Measurements from ENCODE around the gene STK17A. TPM values are rescaled to one million over a fixed set of nuclear protein-coding genes. Genes with fewer than 3 reads are reported as not detected.
"Not testable (repeated sequence)": the region's sequence is repeated elsewhere in the genome, so short reads cannot be mapped to it uniquely, and the experiment has no call there.

The STK17A gene
- total RNA-seq, 1 experiment from 2014 or later: 170 TPM

DNA sequence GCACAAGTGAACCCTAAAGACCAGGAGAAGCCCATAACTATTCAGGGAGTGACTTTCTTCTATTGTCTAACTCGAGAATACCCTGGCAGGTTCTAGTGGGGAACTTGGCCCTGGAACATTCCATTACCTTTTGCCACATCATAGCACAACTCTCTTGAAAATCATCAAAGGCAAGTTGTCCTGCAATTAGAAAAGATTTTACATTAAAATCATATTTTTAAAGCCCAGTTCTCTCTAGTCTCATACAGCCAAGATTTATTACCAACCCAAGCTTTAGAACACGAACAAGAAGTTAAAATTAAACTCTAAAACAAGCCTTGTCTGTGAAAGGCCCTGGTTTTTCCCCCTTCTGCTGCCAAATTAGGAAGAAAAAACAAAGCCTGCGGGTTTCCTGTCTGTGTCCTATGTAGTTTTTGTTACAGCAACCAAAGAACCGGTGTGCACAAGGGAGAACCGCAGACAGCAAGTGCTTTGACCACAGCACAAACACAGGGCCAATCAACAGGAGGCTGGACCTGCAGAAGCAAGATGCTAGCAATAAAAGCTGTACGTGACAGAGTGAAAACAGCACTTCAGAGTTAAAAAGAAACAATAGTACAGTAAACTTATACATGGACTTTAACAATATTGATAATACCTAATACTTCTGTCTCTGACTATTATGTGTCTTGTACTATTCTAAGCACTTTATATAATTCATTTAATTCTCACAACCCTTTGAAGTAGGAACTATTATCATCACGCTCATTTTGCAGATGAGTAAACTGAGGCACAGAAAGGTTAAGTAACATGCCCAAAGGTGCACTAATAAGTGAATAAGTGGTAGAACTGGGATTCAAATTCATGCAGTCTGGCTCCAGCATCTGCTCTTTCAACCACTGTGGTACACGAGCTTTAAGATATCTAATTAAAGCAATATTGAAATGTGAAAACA lies 65.8 kb downstream of the STK17A start:
- in situ Hi-C loops (cut with HindIII; ENCODE audit: low sequenced_read_pairs): no loop called here
- peak; percentile 55 for DNase-seq (ENCODE audit: low spot score)

DNA sequence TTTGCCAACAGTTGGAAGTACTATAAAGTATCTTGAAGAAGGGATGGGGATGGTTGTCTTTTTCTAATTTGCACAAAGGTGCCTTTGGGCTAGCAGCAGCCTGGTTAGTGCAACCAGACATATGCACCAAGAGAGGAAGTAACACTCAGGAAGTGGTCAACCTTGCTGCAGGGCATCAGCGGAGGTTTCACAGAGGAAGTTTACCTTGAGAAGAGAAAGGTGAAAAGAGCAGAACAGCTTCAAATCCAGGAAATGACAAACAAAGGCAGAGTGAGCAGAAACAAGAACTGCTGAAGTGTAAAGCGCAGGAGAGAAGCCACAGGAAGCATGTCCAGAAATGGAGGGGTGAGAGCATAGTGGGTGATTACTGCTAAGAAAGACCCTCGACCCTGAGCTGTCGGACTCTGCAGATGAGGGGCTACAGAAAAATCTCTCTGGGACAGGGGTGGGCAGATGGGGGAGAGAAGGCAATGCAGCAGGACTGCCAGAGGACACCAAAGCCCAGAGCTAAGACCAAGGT lies 66.9 kb downstream of the STK17A start:
- in situ Hi-C loops (cut with HindIII; ENCODE audit: low sequenced_read_pairs): no loop called here
- no peak for DNase-seq (ENCODE audit: low spot score)

DNA sequence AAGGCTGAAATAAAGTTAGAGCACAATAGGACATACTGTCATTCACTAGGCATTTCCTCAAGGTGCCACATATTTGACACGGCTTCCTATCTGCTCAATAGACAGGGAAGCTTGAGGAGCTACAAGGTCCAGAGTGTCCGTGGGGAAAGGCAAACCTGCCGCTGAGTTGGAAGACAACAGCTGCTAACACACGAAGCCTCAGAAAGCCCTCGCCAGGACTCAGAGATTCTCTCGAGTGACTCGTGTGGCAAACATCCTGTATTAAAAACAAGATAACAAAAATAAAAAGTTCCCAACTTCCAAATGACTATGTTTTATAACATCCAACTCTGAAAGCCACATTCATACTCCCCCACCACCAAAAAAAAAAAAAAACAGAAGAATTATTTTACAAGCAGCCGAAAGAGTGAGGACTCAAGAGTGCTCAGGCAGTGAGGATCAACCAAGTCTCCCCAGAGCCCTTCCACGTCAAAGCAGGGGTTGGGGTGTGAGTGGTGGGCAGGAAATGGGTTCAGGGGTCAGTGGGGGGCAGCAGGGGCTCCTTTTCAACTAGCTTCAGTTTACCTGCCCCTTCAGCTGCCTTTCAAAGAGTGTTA lies 67.6 kb downstream of the STK17A start:
- in situ Hi-C loops (cut with HindIII; ENCODE audit: low sequenced_read_pairs): no loop called here
- DNase-seq (ENCODE audit: low spot score): no peak

DNA sequence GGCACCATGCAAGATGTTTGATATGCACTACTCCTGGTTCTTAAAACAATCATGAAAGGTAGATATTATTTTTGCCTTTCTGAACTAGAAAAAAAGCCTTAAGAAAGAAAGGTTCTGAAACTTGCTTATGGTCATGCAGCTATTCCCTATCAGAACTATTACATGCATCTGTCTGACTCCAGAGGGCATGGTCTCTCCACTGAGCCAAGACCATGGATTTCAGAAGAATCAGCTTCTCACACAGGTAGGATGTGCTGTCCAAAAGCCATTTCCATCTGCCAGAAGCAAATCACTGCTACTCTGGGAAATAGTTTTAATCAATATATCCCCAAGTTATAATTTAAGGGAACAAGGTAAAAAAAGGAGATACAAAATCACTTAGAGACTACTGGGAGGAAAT lies 69.5 kb downstream of the STK17A start:
- in situ Hi-C loops (cut with HindIII; ENCODE audit: low sequenced_read_pairs): no loop called here

DNA sequence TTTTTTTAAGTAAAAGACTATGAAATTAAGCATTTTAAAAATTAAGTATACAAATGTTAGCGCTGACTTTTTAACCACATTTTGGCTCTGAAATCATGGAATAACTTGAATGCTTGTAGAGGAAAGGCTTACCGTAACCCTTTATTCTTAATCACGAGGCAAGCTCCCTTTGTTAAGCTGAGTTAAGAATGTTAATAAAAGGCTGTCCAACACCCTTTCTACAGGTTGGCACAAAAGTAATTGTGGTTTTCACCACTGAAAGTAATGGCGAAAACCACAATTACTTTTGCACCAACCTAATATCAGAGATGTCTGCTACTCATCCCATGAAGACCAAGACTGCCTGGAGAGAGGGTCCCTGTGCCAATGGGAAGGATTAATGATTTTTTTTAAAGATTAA lies 70.6 kb downstream of the STK17A start:
- in situ Hi-C loops (cut with HindIII; ENCODE audit: low sequenced_read_pairs): no loop called here
- no peak for DNase-seq (ENCODE audit: low spot score)

More for the DNA sequence above, 69.5 kb downstream of the STK17A start:
- no peak for DNase-seq (ENCODE audit: low spot score)

DNA sequence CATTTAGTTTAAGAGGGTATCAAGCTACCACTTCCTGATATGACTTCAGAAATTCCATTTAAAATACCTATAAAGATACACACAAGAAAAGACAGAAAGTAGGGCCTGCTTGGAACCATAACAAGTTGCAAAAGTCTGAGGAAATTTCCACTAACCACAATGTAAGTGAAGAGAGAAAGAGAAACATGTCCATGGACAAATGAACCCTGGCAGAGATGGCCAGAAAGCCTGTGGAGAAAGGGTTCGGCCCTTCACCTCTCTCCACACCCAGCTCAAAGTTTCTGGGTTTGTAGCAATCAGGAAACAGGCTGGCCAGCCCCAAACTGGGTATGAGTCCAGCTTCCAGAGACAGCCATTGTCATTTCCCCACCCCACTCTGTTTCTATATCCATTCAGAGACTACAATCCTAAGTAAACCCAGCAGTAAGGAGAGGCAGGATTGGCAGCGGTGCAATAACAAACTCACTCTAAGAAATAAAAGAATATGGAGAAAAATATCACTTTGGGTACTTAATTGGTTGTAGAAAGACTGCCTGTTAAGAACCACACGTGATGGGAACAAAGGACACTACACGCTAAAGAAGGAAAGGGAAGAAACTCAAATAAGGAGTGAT lies 71.1 kb downstream of the STK17A start:
- DNase-seq (ENCODE audit: low spot score): no peak
- in situ Hi-C loops (cut with HindIII; ENCODE audit: low sequenced_read_pairs): no loop called here

DNA sequence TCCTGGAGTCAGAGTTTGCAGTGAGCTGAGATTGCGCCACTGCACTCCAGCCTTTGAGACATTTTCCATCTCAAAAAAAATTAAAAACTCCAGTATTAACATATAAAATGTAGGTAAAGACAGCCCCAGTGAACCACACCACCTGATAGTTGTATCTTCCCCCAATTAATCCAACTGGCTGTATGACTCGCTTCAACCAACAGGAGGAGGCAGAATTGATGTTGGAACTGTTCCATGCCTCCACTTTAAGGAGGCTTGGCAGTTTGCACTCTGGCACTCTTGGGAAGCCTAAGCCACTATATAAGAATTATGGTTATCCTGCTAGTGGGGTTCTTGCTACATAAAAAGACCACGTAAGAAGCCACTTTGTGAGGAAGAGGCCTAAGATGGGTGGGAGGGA lies 72.7 kb downstream of the STK17A start:
- DNase-seq (ENCODE audit: low spot score): no peak
- in situ Hi-C loops (cut with HindIII; ENCODE audit: low sequenced_read_pairs): no loop called here

DNA sequence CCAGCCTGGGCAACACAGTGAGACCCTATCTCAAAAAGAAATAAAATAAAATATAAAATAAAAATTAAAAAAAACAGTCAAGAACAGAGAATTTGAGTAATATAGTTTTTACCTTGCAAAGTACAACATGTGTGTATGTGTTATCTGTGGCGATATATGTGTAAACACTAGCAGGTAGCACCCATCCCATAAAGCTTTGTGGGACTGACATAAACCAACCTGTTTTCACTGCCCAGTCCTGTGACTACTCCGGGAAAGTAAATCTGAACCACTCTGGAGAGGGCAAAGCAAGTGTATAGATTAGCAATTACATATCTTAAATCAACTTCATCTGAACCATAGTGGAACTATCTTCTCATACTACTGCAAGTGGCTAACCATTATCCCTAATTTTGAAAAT lies 74.1 kb downstream of the STK17A start:
- in situ Hi-C loops (cut with HindIII; ENCODE audit: low sequenced_read_pairs): no loop called here
- no peak for DNase-seq (ENCODE audit: low spot score)

DNA sequence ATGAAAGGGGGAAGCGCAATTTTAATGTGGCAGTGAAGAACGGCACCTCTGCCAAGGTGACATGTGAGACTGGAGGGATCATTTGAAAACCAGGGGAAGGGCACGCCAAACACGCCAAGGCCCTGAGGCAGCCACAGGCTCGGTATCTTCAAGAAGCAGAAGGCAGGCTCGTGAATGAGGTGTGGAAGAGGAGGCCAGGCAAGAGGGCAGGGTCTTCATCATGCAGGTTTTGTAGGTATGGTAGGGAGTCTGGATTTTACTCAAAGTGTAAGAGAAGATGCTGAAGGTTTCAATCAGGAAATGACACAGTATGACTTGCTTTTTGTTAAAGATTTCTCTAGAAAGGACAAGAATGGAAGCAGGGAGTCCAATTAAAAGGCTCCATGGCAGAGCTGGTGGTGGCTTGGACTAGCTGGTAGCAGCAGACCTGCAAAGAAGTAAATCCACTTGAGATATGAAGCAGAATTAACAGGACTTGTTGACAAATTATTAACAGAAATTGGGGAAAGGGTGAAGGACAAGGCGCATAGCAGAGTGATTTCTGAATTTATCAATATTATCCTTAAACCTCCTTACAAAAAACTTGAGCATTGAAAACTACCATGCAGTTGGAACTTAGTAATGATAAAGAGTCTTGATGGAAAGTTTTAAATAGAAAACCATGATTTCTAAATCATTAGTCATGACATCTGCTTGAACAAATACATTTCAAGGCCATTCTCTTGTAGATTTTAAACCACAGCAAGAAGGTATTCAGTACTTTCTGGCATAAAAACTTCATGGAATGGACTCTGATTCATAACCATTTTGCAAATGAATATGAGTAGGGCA lies 76.0 kb downstream of the STK17A start:
- DNase-seq (ENCODE audit: low spot score): no peak
- in situ Hi-C loops (cut with HindIII; ENCODE audit: low sequenced_read_pairs): no loop called here

DNA sequence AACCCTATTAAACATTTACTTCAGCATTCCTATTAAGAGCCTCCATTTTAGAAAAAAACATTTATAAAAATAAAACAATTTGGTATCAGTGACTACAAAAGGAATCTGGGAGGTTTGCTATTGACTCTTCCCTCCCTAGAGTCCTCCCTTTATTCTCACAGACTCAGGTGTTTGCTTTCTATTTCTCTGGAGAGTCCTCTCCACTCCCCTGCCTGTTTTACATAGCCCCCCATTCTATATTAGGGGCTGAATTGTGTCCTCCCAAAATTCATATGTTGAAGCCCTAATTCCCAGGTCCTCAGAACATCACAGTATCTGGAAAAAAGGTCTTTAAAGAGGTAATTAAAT lies 76.6 kb downstream of the STK17A start:
- no peak for DNase-seq (ENCODE audit: low spot score)
- in situ Hi-C loops (cut with HindIII; ENCODE audit: low sequenced_read_pairs): no loop called here

DNA sequence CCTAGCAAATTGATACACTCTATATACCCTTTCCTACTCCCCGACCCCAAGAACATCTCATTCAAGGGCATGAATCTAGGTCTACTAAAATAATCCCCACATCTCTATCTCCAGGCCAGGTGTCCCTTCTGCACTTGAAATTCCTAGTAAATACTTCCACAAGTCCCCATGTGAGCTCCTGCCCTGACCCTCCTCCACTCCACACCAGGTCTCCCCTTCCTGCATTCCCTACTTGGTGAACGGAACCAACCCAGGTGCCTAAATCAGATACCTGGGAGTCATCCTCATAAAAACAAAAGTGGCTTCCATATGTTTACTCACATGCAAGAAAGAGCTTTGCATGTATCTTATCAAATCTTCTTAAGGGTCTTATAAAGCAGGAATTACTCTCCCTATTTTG lies 77.2 kb downstream of the STK17A start:
- DNase-seq (ENCODE audit: low spot score): no peak
- in situ Hi-C loops (cut with HindIII; ENCODE audit: low sequenced_read_pairs): no loop called here

DNA sequence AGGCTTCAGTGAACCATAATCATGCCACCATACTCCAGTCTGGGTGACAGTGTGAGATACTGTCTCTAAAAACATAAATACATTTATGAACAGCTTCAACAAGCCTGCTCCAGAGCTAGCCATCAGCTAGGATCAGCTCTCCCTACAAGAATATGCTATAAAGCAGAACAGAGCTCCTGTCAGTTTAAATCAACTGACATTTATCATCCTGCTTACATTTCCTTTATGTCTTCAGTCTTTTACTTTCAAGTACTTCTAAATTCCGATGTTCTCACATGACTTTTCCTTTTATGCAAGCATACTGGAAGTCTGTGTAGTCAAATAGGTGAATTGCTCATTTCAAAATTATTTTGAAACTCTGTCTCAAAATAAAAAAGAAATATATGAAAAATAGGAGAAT lies 81.8 kb downstream of the STK17A start:
- no peak for DNase-seq (ENCODE audit: low spot score)
- in situ Hi-C loops (cut with HindIII; ENCODE audit: low sequenced_read_pairs): no loop called here

DNA sequence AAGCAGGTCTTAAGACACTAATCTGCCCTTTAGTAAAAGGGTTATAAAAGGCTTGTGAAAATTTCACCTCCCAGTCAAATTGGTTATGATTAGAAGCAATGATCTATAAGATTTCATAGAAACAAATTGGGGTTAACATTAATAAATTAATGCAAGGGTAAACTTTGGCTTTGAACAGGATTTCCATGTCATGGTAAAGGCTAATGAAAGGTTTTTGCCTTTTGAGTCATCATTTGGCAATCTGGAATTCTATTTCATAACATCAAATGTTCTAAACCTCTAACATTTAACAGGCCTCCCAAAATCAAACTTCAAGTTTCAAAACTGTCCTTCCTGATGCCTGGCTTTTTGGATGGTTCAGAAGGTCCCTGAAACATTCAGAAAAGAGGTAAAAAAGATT lies 84.0 kb downstream of the STK17A start:
- DNase-seq (ENCODE audit: low spot score): no peak
- in situ Hi-C loops (cut with HindIII; ENCODE audit: low sequenced_read_pairs): no loop called here

DNA sequence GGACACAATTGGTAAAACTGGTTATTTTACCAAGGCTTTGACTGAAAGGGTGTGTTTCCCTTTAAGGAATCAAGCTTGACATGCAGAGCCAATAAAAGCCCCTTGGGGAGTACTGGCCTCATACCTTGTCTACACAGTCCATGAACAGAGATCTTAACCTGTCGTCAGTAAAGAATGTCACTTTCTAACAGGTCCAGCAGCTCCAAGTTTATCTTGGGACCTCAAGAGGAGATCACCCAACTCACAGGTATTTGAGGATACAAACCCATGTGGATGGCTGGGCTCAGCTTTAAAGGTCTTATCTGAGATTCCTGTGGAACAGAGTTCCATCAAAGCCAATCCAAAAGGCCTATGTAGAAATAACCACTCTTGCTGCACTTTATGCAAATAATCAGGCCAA lies 85.1 kb downstream of the STK17A start:
- no peak for DNase-seq (ENCODE audit: low spot score)

DNA sequence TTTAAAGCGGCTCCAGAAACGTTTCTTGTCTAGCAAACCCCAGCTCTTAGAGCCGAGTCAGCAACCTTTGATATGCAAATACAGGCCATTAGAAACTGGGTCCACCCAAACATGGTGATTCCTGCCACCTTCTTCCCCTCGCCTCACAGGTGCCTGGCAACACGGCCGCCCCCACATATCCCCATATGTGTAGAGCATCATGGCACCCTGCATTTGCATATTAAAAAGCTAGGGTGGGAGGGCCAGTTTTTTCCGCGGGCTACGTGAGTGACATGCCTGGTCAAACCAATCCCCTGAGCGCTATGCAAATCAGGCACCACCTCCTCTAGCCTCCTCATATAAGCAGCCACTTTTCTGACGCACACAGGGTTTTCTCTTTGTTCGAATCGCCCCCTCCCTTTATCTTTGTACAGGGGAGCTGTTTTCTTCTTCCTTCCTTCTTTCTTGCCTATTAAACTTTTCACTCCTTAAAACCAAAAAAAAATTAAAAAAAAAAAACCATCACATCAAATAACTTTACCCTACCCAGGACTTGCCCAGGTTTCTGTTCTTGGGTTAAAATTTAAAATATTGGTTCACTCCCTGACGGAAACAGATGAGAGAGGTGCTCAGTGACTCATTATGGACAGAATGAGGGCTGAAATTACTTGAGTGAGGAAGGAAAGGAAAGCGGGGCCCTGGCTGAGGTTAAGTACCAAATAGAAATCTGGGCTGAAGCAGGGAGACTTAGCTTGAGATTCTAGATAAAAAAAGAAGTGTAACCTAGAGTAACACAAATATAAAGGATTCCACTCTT lies 86.6 kb downstream of the STK17A start:
- in situ Hi-C loops (cut with HindIII; ENCODE audit: low sequenced_read_pairs): no loop called here

More for the DNA sequence above, 85.1 kb downstream of the STK17A start:
- in situ Hi-C loops (cut with HindIII; ENCODE audit: low sequenced_read_pairs): no loop called here

DNA sequence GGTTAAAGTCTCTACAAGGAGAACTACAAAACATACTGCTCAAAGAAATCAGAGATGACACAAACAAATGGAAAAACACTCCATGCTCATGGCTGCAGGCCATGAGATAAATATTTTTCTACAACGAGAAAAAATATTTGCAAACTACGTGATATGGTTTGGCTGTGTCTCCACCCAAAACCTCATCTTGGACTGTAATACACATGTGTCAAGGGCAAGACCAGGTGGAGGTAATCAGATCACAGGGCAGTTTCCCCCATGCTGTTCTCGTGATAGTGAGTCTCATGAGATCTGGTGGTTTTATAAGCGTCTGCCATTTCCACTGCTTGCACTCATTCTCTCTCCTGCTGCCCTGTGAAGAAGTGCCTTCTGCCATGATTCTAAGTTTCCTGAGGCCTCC lies 88.6 kb downstream of the STK17A start:
- DNase-seq (ENCODE audit: low spot score): no peak

More for the DNA sequence above, 86.6 kb downstream of the STK17A start:
- no peak for DNase-seq (ENCODE audit: low spot score)

DNA sequence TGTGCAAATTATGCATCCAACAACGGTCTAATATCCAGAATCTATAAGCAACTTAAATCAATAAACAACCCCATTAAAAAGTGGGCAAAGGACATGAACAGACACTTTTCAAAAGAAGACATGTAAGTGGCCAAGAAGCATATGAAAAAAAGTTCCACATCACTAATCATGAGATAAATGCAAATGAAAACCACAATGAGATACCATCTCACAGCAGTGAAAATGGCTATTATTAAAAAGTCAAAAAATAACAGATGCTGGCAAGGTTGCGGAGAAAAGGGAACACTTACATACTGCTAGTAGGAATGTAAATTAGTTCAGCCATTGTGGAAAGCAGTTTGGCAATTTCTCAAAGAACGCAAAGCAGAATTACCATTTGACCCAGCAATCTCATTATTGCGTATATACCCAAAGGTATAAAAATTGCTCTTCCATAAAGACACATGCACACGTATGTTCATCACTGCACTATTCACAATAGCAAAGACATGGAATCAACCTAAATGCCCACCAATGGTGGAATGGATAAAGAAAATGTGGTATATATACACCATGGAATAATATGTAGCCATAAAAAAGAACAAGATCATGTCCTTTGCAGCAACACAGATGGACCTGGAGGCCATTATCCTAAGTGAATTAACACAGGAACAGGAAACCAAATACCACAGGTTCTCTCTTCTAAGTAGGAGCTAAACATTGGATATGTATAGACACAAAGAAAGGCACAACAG lies 90.5 kb downstream of the STK17A start:
- in situ Hi-C loops (cut with HindIII; ENCODE audit: low sequenced_read_pairs); DNase-seq (ENCODE audit: low spot score): not testable (repeated sequence)

More for the DNA sequence above, 88.6 kb downstream of the STK17A start:
- in situ Hi-C loops (cut with HindIII; ENCODE audit: low sequenced_read_pairs): no loop called here

Measured in G401 (cell line).